ENCODE measurements around the gene SARDH.

Gene SARDH

DNA sequence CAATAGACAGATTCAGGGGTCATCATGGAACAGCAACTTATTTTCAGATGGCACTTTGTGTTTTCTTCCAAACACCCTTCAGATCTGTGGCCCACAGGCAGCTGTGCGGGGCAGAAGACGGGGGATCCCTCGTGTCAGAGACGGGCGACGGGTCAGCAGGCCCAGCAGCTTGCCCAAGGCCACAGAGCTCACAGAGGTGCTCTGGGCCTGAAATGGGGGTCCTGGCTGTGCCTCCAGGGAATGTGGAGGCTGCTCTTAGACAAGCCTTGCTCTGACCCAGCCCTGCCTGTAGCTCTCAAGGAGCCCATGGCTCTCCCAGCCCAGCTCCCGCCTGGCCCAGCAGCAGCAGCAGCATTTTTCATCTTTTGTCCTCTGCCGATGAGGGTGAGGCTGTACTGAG is 40.9 kb upstream of the SARDH start:
- TF ChIP-seq, protein P1, sequence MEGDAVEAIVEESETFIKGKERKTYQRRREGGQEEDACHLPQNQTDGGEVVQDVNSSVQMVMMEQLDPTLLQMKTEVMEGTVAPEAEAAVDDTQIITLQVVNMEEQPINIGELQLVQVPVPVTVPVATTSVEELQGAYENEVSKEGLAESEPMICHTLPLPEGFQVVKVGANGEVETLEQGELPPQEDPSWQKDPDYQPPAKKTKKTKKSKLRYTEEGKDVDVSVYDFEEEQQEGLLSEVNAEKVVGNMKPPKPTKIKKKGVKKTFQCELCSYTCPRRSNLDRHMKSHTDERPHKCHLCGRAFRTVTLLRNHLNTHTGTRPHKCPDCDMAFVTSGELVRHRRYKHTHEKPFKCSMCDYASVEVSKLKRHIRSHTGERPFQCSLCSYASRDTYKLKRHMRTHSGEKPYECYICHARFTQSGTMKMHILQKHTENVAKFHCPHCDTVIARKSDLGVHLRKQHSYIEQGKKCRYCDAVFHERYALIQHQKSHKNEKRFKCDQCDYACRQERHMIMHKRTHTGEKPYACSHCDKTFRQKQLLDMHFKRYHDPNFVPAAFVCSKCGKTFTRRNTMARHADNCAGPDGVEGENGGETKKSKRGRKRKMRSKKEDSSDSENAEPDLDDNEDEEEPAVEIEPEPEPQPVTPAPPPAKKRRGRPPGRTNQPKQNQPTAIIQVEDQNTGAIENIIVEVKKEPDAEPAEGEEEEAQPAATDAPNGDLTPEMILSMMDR (IDR thresholded peaks at IDR 0.05; ENCODE audit: low read length): no peak
- TF ChIP-seq EZH2 (IDR thresholded peaks at IDR 0.05; ENCODE audit: borderline replicate concordance, low read length): no peak
- H3K4me2 ChIP-seq (ENCODE audit: low read length): no peak overlapping the region
- no peak overlapping the region for H2AFZ ChIP-seq (ENCODE audit: low read length)
- no peaks in the 10 kb centered on the region for H3F3A ChIP-seq (ENCODE audit: insufficient read depth, low read length)
- H3K4me3 ChIP-seq (ENCODE audit: low read depth, low read length, poor library complexity, severe bottlenecking): no peak overlapping the region
- H4K20me1 ChIP-seq (ENCODE audit: insufficient read depth, low read length): no peaks in the 10 kb centered on the region
- H3K9me2 ChIP-seq (ENCODE audit: low read depth, low read length): no peaks in the 10 kb centered on the region
- H3K27me3 ChIP-seq (ENCODE audit: insufficient read depth, low read length): no peaks in the 10 kb centered on the region; the same call in 1 of the 2 replicates
- no peak overlapping the region for H3K9ac ChIP-seq (ENCODE audit: low read length)
- no peak overlapping the region for H3K27ac ChIP-seq (ENCODE audit: low read depth, low read length, poor library complexity, severe bottlenecking)
- H3K36me3 ChIP-seq (ENCODE audit: insufficient read depth, low read length): no peaks in the 10 kb centered on the region
- no peaks in the 10 kb centered on the region for H3K79me2 ChIP-seq (ENCODE audit: insufficient read depth, low read length)
- no peaks in the 10 kb centered on the region for H3K4me1 ChIP-seq (ENCODE audit: insufficient read depth, low read length, severe bottlenecking)
- H3K9me3 ChIP-seq (ENCODE audit: low read length): no peaks in the 10 kb centered on the region

DNA sequence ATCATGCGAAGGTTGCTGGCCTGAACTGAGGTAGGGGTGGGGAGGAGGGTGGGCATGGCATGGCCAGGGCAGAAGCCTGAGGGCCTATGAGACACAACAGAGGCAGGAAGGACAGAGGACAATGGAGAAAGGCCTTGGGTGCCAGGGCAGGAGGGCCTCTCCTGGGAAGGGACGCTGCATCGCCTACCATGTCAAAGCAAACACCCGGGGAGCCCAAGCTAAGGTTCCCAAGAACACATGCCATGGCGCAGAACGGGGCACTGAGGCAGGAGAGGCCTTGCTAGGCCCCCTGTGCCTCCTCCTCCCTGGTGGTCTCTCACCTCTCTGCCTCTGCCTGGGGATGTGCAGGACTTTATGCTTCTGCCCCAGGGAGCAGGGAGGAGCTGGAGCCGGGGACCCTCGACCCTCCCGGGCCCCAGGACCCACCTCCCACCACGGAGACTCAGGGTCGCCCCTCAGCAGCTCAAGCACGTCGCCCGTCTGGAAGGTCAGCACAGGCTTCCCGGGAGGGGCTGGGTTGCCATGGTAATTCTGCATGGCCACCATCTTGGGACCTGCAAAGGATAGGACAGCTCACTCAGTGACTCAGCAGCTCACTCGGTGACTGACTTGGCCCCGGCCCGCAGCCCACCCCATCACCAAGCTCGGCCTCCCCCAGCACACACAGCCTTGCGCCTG is 40.3 kb upstream of the SARDH start:
- no peak for TF ChIP-seq EZH2 (IDR thresholded peaks at IDR 0.05; ENCODE audit: borderline replicate concordance, low read length)
- TF ChIP-seq, protein P1 (IDR thresholded peaks at IDR 0.05; ENCODE audit: low read length): no peak
- Histone ChIP-seq H3K4me3 (ENCODE audit: low read depth, low read length, poor library complexity, severe bottlenecking) (no peak overlapping the region), H3K9ac (ENCODE audit: low read length) (no peak overlapping the region), H3K79me2 (ENCODE audit: insufficient read depth, low read length) (no peaks in the 10 kb centered on the region), H3K27ac (ENCODE audit: low read depth, low read length, poor library complexity, severe bottlenecking) (no peak overlapping the region), H3K4me1 (ENCODE audit: insufficient read depth, low read length, severe bottlenecking) (no peaks in the 10 kb centered on the region), H3K4me2 (ENCODE audit: low read length) (no peak overlapping the region), H3K36me3 (ENCODE audit: insufficient read depth, low read length) (no peaks in the 10 kb centered on the region), H4K20me1 (ENCODE audit: insufficient read depth, low read length) (no peaks in the 10 kb centered on the region), H3K9me2 (ENCODE audit: low read depth, low read length) (no peaks in the 10 kb centered on the region), H3F3A (ENCODE audit: insufficient read depth, low read length) (no peaks in the 10 kb centered on the region), H3K9me3 (ENCODE audit: low read length) (no peaks in the 10 kb centered on the region), H2AFZ (ENCODE audit: low read length) (no peak overlapping the region), H3K27me3 (ENCODE audit: insufficient read depth, low read length) (no peaks in the 10 kb centered on the region; the same call in 1 of the 2 replicates)

DNA sequence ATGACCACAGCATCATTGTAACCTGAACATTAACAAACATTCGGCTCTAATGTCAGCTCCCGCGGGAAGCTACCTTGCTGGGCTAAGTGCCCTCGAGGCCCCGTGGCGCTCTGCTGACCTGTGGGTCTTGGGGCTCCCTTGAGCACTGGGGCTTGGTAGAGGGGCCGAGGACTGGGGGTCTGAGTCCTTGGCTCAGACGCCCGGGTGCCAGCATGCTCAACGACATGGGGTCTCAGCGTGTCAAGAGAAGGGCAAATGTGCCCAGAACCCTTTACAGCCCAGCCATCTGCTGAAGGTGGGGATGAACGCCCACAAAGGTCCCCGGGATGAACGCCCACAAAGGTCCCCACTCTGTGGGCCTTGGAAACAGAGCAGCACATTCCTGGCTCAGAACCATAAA is 39.7 kb upstream of the SARDH start:
- Histone ChIP-seq H3K9me2 (ENCODE audit: low read depth, low read length) (no peaks in the 10 kb centered on the region), H3K27me3 (ENCODE audit: insufficient read depth, low read length) (no peaks in the 10 kb centered on the region; the same call in 1 of the 2 replicates), H2AFZ (ENCODE audit: low read length) (no peak overlapping the region), H3K36me3 (ENCODE audit: insufficient read depth, low read length) (no peaks in the 10 kb centered on the region), H3K4me3 (ENCODE audit: low read depth, low read length, poor library complexity, severe bottlenecking) (no peak overlapping the region), H3K9ac (ENCODE audit: low read length) (no peak overlapping the region), H3K79me2 (ENCODE audit: insufficient read depth, low read length) (no peaks in the 10 kb centered on the region), H3K27ac (ENCODE audit: low read depth, low read length, poor library complexity, severe bottlenecking) (no peak overlapping the region), H4K20me1 (ENCODE audit: insufficient read depth, low read length) (no peaks in the 10 kb centered on the region), H3F3A (ENCODE audit: insufficient read depth, low read length) (no peaks in the 10 kb centered on the region), H3K4me2 (ENCODE audit: low read length) (no peak overlapping the region), H3K9me3 (ENCODE audit: low read length) (no peaks in the 10 kb centered on the region), H3K4me1 (ENCODE audit: insufficient read depth, low read length, severe bottlenecking) (no peaks in the 10 kb centered on the region)
- TF ChIP-seq, protein P1 (IDR thresholded peaks at IDR 0.05; ENCODE audit: low read length): no peak
- no peak for TF ChIP-seq EZH2 (IDR thresholded peaks at IDR 0.05; ENCODE audit: borderline replicate concordance, low read length)
